ENCODE measurements around the gene SHOX.
"Not testable (repeated sequence)": the region's sequence is repeated elsewhere in the genome, so short reads cannot be mapped to it uniquely, and the experiment has no call there.

Gene SHOX

GRCh38 chrX:604616-605015 is 26.0 kb upstream of the SHOX start:
- H3K18ac ChIP-seq (ENCODE audit: low read length); H3K4ac ChIP-seq (ENCODE audit: low read depth, low read length); H3K9ac ChIP-seq (ENCODE audit: low read length); H3K4me1 ChIP-seq (ENCODE audit: control insufficient read depth, low read depth, low read length); H2BK5ac ChIP-seq (ENCODE audit: low read length); H4K8ac ChIP-seq (ENCODE audit: low read depth, low read length); H3K4me2 ChIP-seq (ENCODE audit: low read length); H2AK5ac ChIP-seq (ENCODE audit: low read length); H3K27me3 ChIP-seq (ENCODE audit: insufficient read depth, low read length, poor library complexity); H2BK120ac ChIP-seq (ENCODE audit: low read depth, low read length); H2BK15ac ChIP-seq (replicated peaks; ENCODE audit: low read depth); H3K56ac ChIP-seq (ENCODE audit: low read length); H3K23ac ChIP-seq (ENCODE audit: low read length); H3K4me3 ChIP-seq (ENCODE audit: low read length); H4K5ac ChIP-seq (ENCODE audit: low read length); H3K79me1 ChIP-seq (ENCODE audit: low read length); H3K36me3 ChIP-seq (ENCODE audit: control insufficient read depth, insufficient read depth, low read length); DNase-seq; H3K27ac ChIP-seq (ENCODE audit: low read depth, low read length); H3K79me2 ChIP-seq (ENCODE audit: control insufficient read depth, insufficient read depth, low read length): not testable (repeated sequence)

- H2BK5ac ChIP-seq (ENCODE audit: low read length); H3K4me2 ChIP-seq (ENCODE audit: low read length); H3K4me3 ChIP-seq (ENCODE audit: low read length); H3K79me1 ChIP-seq (ENCODE audit: low read length); H2BK120ac ChIP-seq (ENCODE audit: low read depth, low read length); H3K4ac ChIP-seq (ENCODE audit: low read depth, low read length); DNase-seq; H4K8ac ChIP-seq (ENCODE audit: low read depth, low read length); H3K9ac ChIP-seq (ENCODE audit: low read length); H3K56ac ChIP-seq (ENCODE audit: low read length); H3K79me2 ChIP-seq (ENCODE audit: control insufficient read depth, insufficient read depth, low read length); H3K18ac ChIP-seq (ENCODE audit: low read length); H3K27ac ChIP-seq (ENCODE audit: low read depth, low read length); H3K4me1 ChIP-seq (ENCODE audit: control insufficient read depth, low read depth, low read length); H2BK15ac ChIP-seq (replicated peaks; ENCODE audit: low read depth); H3K23ac ChIP-seq (ENCODE audit: low read length); H3K27me3 ChIP-seq (ENCODE audit: insufficient read depth, low read length, poor library complexity); H2AK5ac ChIP-seq (ENCODE audit: low read length); H4K5ac ChIP-seq (ENCODE audit: low read length); H3K36me3 ChIP-seq (ENCODE audit: control insufficient read depth, insufficient read depth, low read length): not testable (repeated sequence)
- WGBS (ENCODE audit: extremely low coverage, insufficient coverage, low lambda C conversion rate), result no CpG with 5 or more reads among the region's 3 CpGs
These were observed 22.5 kb upstream of the SHOX start for GRCh38 chrX:608088-608487.

GRCh38 chrX:614136-614535 is 16.5 kb upstream of the SHOX start:
- H3K4me1 ChIP-seq (ENCODE audit: control insufficient read depth, low read depth, low read length), result no peaks in the 10 kb centered on the region
- H4K8ac ChIP-seq (ENCODE audit: low read depth, low read length), result no peak overlapping the region
- H3K23ac ChIP-seq (ENCODE audit: low read length), result no peak overlapping the region
- H3K36me3 ChIP-seq (ENCODE audit: control insufficient read depth, insufficient read depth, low read length), result no peaks in the 10 kb centered on the region
- WGBS (ENCODE audit: extremely low coverage, insufficient coverage, low lambda C conversion rate), result no CpG with 5 or more reads among the region's 5 CpGs
- H4K5ac ChIP-seq (ENCODE audit: low read length), result no peak overlapping the region
- H2AK5ac ChIP-seq (ENCODE audit: low read length), result no peak overlapping the region
- peaks cover 14% of the 10 kb centered on the region for H3K27me3 ChIP-seq (ENCODE audit: insufficient read depth, low read length, poor library complexity)
- H3K18ac ChIP-seq (ENCODE audit: low read length), result no peak overlapping the region
- no peak for DNase-seq
- no peak overlapping the region for H2BK5ac ChIP-seq (ENCODE audit: low read length)
- no peak overlapping the region for H3K4me3 ChIP-seq (ENCODE audit: low read length)
- H3K9ac ChIP-seq (ENCODE audit: low read length), result no peak overlapping the region
- no peak overlapping the region for H2BK15ac ChIP-seq (replicated peaks; ENCODE audit: low read depth)
- H3K79me2 ChIP-seq (ENCODE audit: control insufficient read depth, insufficient read depth, low read length), result no peaks in the 10 kb centered on the region
- H3K4ac ChIP-seq (ENCODE audit: low read depth, low read length), result no peak overlapping the region
- no peak overlapping the region for H2BK120ac ChIP-seq (ENCODE audit: low read depth, low read length)
- H3K4me2 ChIP-seq (ENCODE audit: low read length), result no peak overlapping the region
- H3K56ac ChIP-seq (ENCODE audit: low read length), result no peak overlapping the region
- H3K27ac ChIP-seq (ENCODE audit: low read depth, low read length), result no peak overlapping the region
- no peaks in the 10 kb centered on the region for H3K79me1 ChIP-seq (ENCODE audit: low read length)

GRCh38 chrX:617401-617800 is 13.2 kb upstream of the SHOX start:
- Histone ChIP-seq H3K4me2 (ENCODE audit: low read length) (no peak overlapping the region), H3K9ac (ENCODE audit: low read length) (no peak overlapping the region), H4K8ac (ENCODE audit: low read depth, low read length) (no peak overlapping the region), H3K56ac (ENCODE audit: low read length) (no peak overlapping the region), H3K79me1 (ENCODE audit: low read length) (no peaks in the 10 kb centered on the region), H3K23ac (ENCODE audit: low read length) (no peak overlapping the region), H3K4me3 (ENCODE audit: low read length) (no peak overlapping the region), H3K4ac (ENCODE audit: low read depth, low read length) (no peak overlapping the region), H3K4me1 (ENCODE audit: control insufficient read depth, low read depth, low read length) (no peaks in the 10 kb centered on the region), H4K5ac (ENCODE audit: low read length) (no peak overlapping the region), H3K18ac (ENCODE audit: low read length) (no peak overlapping the region), H2BK5ac (ENCODE audit: low read length) (no peak overlapping the region), H3K27ac (ENCODE audit: low read depth, low read length) (no peak overlapping the region), H2BK120ac (ENCODE audit: low read depth, low read length) (no peak overlapping the region), H3K79me2 (ENCODE audit: control insufficient read depth, insufficient read depth, low read length) (no peaks in the 10 kb centered on the region), H2AK5ac (ENCODE audit: low read length) (no peak overlapping the region), H2BK15ac (replicated peaks; ENCODE audit: low read depth) (no peak overlapping the region), H3K36me3 (ENCODE audit: control insufficient read depth, insufficient read depth, low read length) (no peaks in the 10 kb centered on the region), H3K27me3 (ENCODE audit: insufficient read depth, low read length, poor library complexity) (peaks cover 38% of the 10 kb centered on the region)
- DNase-seq, result no peak
- WGBS (ENCODE audit: extremely low coverage, insufficient coverage, low lambda C conversion rate), result no CpG with 5 or more reads among the region's 7 CpGs

- no peak overlapping the region for H3K27ac ChIP-seq (ENCODE audit: low read depth, low read length)
- no peak overlapping the region for H3K4ac ChIP-seq (ENCODE audit: low read depth, low read length)
- no peak overlapping the region for H3K56ac ChIP-seq (ENCODE audit: low read length)
- H3K79me1 ChIP-seq (ENCODE audit: low read length), result no peaks in the 10 kb centered on the region
- H2BK15ac ChIP-seq (replicated peaks; ENCODE audit: low read depth), result no peak overlapping the region
- H3K4me2 ChIP-seq (ENCODE audit: low read length), result no peak overlapping the region
- H3K23ac ChIP-seq (ENCODE audit: low read length), result no peak overlapping the region
- no peak overlapping the region for H4K8ac ChIP-seq (ENCODE audit: low read depth, low read length)
- H3K79me2 ChIP-seq (ENCODE audit: control insufficient read depth, insufficient read depth, low read length), result no peaks in the 10 kb centered on the region
- H2BK120ac ChIP-seq (ENCODE audit: low read depth, low read length), result no peak overlapping the region
- no CpG with 5 or more reads among the region's 8 CpGs for WGBS (ENCODE audit: extremely low coverage, insufficient coverage, low lambda C conversion rate)
- H3K4me1 ChIP-seq (ENCODE audit: control insufficient read depth, low read depth, low read length), result no peaks in the 10 kb centered on the region
- no peak for DNase-seq
- peaks cover 38% of the 10 kb centered on the region for H3K27me3 ChIP-seq (ENCODE audit: insufficient read depth, low read length, poor library complexity)
- H3K18ac ChIP-seq (ENCODE audit: low read length), result no peak overlapping the region
- H3K9ac ChIP-seq (ENCODE audit: low read length), result no peak overlapping the region
- H4K5ac ChIP-seq (ENCODE audit: low read length), result no peak overlapping the region
- H3K4me3 ChIP-seq (ENCODE audit: low read length), result no peak overlapping the region
- no peak overlapping the region for H2BK5ac ChIP-seq (ENCODE audit: low read length)
- no peak overlapping the region for H2AK5ac ChIP-seq (ENCODE audit: low read length)
- no peaks in the 10 kb centered on the region for H3K36me3 ChIP-seq (ENCODE audit: control insufficient read depth, insufficient read depth, low read length)
These were observed 12.7 kb upstream of the SHOX start for GRCh38 chrX:617891-618290.

- H4K8ac ChIP-seq (ENCODE audit: low read depth, low read length); H3K36me3 ChIP-seq (ENCODE audit: control insufficient read depth, insufficient read depth, low read length); H3K79me2 ChIP-seq (ENCODE audit: control insufficient read depth, insufficient read depth, low read length); H3K23ac ChIP-seq (ENCODE audit: low read length); H3K4ac ChIP-seq (ENCODE audit: low read depth, low read length); H3K27ac ChIP-seq (ENCODE audit: low read depth, low read length); H2BK5ac ChIP-seq (ENCODE audit: low read length); H3K4me1 ChIP-seq (ENCODE audit: control insufficient read depth, low read depth, low read length); H3K4me3 ChIP-seq (ENCODE audit: low read length); H3K56ac ChIP-seq (ENCODE audit: low read length); H3K18ac ChIP-seq (ENCODE audit: low read length); H2AK5ac ChIP-seq (ENCODE audit: low read length); H3K9ac ChIP-seq (ENCODE audit: low read length); H2BK120ac ChIP-seq (ENCODE audit: low read depth, low read length); DNase-seq; H3K4me2 ChIP-seq (ENCODE audit: low read length); H3K79me1 ChIP-seq (ENCODE audit: low read length); H4K5ac ChIP-seq (ENCODE audit: low read length); H2BK15ac ChIP-seq (replicated peaks; ENCODE audit: low read depth): not testable (repeated sequence)
- peaks cover 38% of the 10 kb centered on the region for H3K27me3 ChIP-seq (ENCODE audit: insufficient read depth, low read length, poor library complexity)
These were observed 12.3 kb upstream of the SHOX start for GRCh38 chrX:618304-618703.
